Mucosa of descending colon (tissue), 3 donors: ENCODE results near the gene MSLN. TPM values are rescaled to one million over a fixed set of nuclear protein-coding genes. Genes with fewer than 3 reads are reported as not detected.

ENCODE experiments used
- ATAC-seq: fragments of 200-7000 bp; cut with Tn5 transposase; one replicate; pipeline ENCODE4 v1.9.1; 2020; ENCODE audit warnings: mild to moderate bottlenecking, moderate library complexity
- DNase-seq, 3 donors: peaks; one replicate each; pipeline ENCODE4 v3.0.0-alpha.2; 2020
- H3K36me3 ChIP-seq: fragments of 200-600 bp; one replicate; pipeline ENCODE4 v1.8.0; 2021; ENCODE audit warnings: low read depth, mild to moderate bottlenecking
- H3K4me1 ChIP-seq: fragments of 200-600 bp; one replicate; pipeline ENCODE4 v1.8.0; 2021; ENCODE audit warnings: low read depth, mild to moderate bottlenecking
- H3K4me3 ChIP-seq: fragments of 200-600 bp; one replicate; pipeline ENCODE4 v1.8.0; 2021; ENCODE audit warnings: mild to moderate bottlenecking
- H3K9me3 ChIP-seq: fragments of 200-600 bp; one replicate; pipeline ENCODE4 v1.8.0; 2021; ENCODE audit warnings: mild to moderate bottlenecking
- CTCF ChIP-seq: fragments of 200-600 bp; IDR thresholded peaks from one replicate; pipeline ENCODE4 v1.8.0; 2022; ENCODE audit warnings: antibody characterized with exemption, mild to moderate bottlenecking
- intact Hi-C, 2 donors: fragments of 100-400 bp; cut with DNase I in 1 of 2; cut with micrococcal nuclease in 1 of 2; formaldehyde crosslinking; loops; one replicate each; pipeline versions ENCODE4 v1.11.0 to v1.11.1; 2022; cut with DNase I, micrococcal nuclease
- total RNA-seq, 3 donors: library from RNA; stranded (reverse); fragmentation: NEBNext Ultra II Directional in 2 of 3; extraction: Animal tissue kit (Norgen Biotek cat#: 25700) in 2 of 3; gene quantifications; one replicate each; pipeline versions ENCODE4 v1.2.1 to v1.2.4, GENCODE V29; 2021 to 2023
- donor health status: DM: no; HTN: no; CAD: no; lungs with moderate emphysema.
- donor health status: DM: no; HTN: no; CAD: no.
- donor health status: DM: no; HTN: yes; CAD: no.

MSLN gene
- total RNA-seq, 3 donors from 2014 or later, result 3.4 to 7.0 (median 4.7) TPM

DNA sequence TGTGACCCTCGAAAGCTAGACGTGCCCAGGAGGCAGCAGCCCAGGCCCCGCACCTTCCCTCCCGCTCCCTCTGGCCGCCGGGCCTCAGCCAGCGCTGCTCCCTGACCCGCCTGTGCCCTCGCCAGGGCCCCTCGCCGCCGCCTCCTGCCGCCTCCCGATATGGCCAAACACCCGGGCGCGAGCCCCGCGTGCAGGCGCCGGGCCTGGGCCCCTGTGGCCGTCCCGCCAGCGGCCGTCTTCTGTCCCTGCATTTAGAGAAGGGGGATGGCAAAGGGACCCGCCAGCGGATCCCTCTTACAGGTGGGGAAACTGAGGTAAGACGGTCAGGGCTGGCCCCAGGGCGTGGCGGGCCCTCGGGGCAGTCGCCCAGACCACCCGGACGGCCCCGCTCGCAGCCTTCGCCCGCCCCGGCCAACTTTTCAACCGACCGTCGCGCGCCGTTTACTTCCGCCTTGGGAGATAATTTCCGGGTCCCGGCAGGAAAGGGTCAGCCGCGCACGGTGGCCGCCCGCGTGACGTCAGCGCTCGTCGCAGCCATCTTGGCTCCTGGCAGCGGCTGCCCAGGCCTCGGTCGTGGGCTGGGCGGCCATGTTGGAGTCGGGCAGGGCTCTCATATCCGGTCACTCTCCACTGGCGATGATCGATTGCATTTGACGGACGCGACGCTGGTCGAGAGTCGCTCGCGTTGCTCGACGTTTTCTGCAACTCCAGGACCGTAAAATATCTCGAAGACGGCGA, 47.0 kb downstream of the MSLN start:
- Histone ChIP-seq H3K36me3 (no peaks in the 10 kb centered on the region), H3K9me3 (no peaks in the 10 kb centered on the region), H3K4me1 (peaks cover 3% of the 10 kb centered on the region), H3K4me3 (peak overlapping the region; percentile 33)
- TF ChIP-seq CTCF, result no peak
- ATAC-seq (peak; percentile 98), DNase-seq (peak; percentile 94 to 97 (median 95))
- intact Hi-C loops, result no loop called here

DNA sequence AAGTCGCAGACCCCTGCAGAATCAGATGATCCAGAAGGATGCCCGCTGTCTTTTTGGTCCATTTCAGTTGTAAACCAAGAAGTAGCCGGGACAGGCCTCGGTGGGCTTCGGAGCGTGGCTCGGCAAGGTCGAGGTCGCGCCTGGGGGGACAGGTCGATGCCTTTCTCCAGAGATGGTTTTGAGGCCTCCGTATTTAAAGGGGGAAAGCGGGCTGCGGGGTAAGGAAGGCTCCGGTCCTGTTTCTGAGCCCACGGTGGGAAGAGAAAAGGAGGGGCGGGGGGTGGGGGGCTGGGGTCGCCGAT, 47.5 kb downstream of the MSLN start:
- intact Hi-C loops, result no loop called here
- DNase-seq (no peak), ATAC-seq (no peak)
- Histone ChIP-seq H3K9me3 (no peaks in the 10 kb centered on the region), H3K4me3 (peak overlapping the region; percentile 33), H3K36me3 (no peaks in the 10 kb centered on the region), H3K4me1 (peaks cover 3% of the 10 kb centered on the region)
- TF ChIP-seq CTCF, result no peak

DNA sequence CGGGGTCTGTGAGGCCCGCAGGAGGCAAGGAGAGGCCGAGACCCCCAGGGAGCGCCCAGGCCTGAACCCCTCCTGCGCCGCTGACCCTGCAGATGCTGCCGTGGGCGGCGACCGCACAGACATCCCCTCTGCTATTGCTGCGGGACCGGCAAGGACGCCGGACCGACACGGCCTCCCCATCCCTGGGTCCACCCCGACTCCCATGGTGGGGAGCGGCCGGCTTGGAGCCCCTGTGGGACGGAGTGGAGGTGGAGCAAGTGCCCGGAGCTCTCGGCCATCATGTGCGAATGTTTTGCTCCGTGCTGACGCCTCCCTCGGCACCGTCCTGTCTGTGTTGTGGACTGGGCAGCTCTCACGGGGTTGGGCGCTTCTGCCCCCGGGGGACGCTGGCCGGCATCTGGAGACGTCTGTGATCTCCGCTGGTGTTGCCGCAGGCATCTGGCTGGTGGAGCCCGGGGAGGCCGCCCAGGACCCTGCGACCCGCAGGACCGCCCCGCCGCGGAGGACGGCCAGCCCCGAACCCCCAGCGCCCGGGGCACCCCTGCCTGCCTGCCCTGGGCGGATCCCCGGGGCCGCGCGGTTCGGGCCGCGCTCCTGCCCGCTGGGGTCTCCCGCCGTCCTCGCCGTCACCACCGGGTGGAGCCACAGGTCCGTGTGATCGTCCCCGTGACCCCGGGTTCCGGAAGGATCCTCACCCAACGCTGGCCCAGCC, 52.8 kb downstream of the MSLN start:
- peak in 1 of 3 donors; percentile 45 for DNase-seq
- Histone ChIP-seq H3K9me3 (no peaks in the 10 kb centered on the region), H3K4me3 (no peak overlapping the region), H3K4me1 (peaks cover 2% of the 10 kb centered on the region), H3K36me3 (no peaks in the 10 kb centered on the region)
- peak; percentile 73 for ATAC-seq
- intact Hi-C loops, result loop anchor here in 1 of 2 donors (10.0 kb wide), 1 partner anchor 241 kb away; no protein-coding TSS in a partner anchor
- TF ChIP-seq CTCF, result no peak

DNA sequence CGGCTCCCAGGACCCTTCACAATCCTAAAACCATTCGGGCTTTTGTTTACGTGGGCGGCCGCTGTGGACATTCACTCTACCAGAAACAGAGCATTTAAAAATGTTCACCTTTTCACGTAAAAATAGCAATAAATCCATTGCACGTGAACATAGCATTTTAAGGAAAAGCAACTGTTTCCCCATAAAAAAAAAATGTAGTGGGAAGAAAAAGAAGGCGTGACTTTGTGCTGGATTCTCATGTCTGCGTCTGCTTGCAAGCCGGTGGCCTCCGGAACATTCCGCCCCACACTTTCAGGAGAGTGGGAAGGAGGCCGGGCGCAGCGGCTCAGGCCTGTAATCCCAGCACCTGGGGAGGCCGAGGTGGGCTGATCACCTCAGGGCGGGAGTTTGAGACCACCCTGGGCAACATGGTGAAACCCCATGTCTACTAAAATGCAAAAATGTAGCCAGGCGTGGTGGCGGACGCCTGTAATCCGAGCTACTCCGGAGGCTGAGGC, 53.4 kb downstream of the MSLN start:
- Histone ChIP-seq H3K36me3 (no peaks in the 10 kb centered on the region), H3K4me1 (no peaks in the 10 kb centered on the region), H3K4me3 (no peak overlapping the region), H3K9me3 (no peaks in the 10 kb centered on the region)
- ATAC-seq, result no peak
- TF ChIP-seq CTCF, result no peak
- DNase-seq, result no peak
- intact Hi-C loops, result loop anchor here in 1 of 2 donors (10.0 kb wide), 1 partner anchor 241 kb away; no protein-coding TSS in a partner anchor

GRCh38 chr16:814974-815373, 54.4 kb downstream of the MSLN start:
- no peaks in the 10 kb centered on the region for H3K4me1 ChIP-seq
- H3K4me3 ChIP-seq, result no peak overlapping the region
- no peaks in the 10 kb centered on the region for H3K9me3 ChIP-seq
- TF ChIP-seq CTCF, result no peak
- no peak for ATAC-seq
- intact Hi-C loops, result loop anchor here in 1 of 2 donors (10.0 kb wide), 1 partner anchor 240 kb away; no protein-coding TSS in a partner anchor
- DNase-seq, result no peak
- no peaks in the 10 kb centered on the region for H3K36me3 ChIP-seq
